Fibroblast of villous mesenchyme (primary cell): Measurements from ENCODE around the gene ZNF800. TPM values are rescaled to one million over a fixed set of nuclear protein-coding genes. Genes with fewer than 3 reads are reported as not detected.

Experiments
- DNase-seq: peaks from one replicate; pipeline ENCODE4 v3.0.0-alpha.2; 2010; ENCODE audit warnings: low read depth
- H3K4me3 ChIP-seq: 2 replicates; pipeline ENCODE4 v1.5.1; 2011; ENCODE audit warnings: low read depth, mild to moderate bottlenecking, low read length
- total RNA-seq: library from RNA; depleted of rRNA; stranded (reverse); fragments of >200 nt; gene quantifications from 2 replicates; pipeline ENCODE4 v1.2.3, GENCODE V29; 2012
- TF ChIP-seq, protein P1 (sequence below): IDR thresholded peaks from 2 replicates; pipeline ENCODE4 v1.5.1; 2012; ENCODE audit warnings: low read depth, mild to moderate bottlenecking, low read length; ENCODE audit not compliant: insufficient read depth

Gene ZNF800
- total RNA-seq, 1 donor, result 24.6 TPM

DNA sequence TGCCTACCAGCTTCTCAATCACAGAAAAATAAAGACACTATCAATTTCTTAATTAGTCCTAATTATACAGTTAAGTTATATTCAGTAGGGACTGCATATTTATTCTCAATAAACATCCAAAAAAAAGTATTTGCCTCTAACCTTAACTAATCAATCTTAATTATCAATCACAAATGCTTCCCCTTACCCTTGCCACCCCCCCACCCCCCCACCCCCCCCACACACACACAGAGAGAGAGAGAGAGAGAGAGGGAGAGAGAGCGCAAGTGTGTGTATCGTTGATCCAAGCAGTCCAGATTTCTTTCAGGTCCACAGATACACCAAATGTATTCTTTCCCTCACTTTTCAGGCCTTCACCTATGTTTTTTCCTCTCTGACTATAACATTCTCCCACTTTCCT, 12.9 kb downstream of the ZNF800 start:
- no peak for DNase-seq
- TF ChIP-seq, protein P1, sequence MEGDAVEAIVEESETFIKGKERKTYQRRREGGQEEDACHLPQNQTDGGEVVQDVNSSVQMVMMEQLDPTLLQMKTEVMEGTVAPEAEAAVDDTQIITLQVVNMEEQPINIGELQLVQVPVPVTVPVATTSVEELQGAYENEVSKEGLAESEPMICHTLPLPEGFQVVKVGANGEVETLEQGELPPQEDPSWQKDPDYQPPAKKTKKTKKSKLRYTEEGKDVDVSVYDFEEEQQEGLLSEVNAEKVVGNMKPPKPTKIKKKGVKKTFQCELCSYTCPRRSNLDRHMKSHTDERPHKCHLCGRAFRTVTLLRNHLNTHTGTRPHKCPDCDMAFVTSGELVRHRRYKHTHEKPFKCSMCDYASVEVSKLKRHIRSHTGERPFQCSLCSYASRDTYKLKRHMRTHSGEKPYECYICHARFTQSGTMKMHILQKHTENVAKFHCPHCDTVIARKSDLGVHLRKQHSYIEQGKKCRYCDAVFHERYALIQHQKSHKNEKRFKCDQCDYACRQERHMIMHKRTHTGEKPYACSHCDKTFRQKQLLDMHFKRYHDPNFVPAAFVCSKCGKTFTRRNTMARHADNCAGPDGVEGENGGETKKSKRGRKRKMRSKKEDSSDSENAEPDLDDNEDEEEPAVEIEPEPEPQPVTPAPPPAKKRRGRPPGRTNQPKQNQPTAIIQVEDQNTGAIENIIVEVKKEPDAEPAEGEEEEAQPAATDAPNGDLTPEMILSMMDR, result no peak
- no peak overlapping the region for H3K4me3 ChIP-seq

DNA sequence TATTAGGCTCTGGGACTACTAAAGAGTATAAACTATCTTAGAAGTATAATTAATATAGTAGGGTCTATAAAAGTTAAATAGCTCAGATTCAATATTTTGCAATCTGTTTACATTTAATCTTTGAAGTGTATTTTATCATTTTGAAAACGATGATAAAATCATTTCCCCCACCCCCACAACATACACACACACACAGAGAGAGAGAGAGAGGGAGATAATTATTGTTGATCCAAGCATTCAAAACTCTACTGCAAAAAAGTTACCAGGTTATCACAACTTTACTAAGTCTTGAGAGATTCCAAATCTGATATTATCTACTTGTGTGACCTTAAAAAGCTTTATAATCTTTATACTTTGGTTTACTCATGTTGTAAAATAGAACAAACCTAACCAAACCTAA, 14.0 kb downstream of the ZNF800 start:
- TF ChIP-seq, protein P1, result no peak
- DNase-seq, result no peak
- H3K4me3 ChIP-seq, result no peak overlapping the region

DNA sequence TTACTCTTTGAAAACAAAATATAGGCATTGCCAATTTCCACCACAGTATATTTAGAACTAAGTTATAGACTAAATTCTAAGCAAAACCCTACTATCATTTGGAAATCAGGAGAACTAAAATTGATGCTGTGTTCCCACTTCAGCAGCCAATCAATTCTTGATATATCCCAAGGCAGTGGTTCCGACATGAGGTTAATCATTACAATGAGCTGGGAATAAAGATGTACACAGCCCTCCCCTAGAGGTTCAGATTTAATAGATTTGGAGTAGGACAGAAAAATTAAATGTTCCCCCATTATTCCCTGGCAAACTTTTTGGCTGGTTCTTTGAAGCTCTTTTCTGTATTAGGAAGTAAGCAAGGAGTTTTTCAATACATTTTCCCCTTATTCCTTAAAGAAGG, 15.1 kb downstream of the ZNF800 start:
- no peak for DNase-seq
- H3K4me3 ChIP-seq, result no peak overlapping the region
- TF ChIP-seq, protein P1, result no peak

DNA sequence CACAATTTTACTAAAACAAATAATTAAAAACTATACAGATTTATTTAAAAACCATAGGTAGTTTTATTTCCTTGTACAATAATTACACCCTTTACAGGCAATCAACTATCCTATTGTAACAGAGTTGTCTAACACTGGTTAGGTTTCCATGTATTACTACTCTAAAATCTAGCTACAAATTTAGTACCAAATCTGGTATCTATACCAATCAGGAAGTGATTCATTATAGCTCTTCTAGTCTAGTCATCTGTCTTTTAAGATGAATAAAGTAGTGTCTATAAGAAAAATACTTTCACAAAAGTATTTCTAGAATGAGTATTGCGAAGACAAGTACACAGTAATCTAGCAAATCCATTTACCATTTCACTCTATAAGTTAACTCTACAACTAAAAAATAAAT, 16.9 kb downstream of the ZNF800 start:
- no peak overlapping the region for H3K4me3 ChIP-seq
- DNase-seq, result no peak
- TF ChIP-seq, protein P1, result no peak

DNA sequence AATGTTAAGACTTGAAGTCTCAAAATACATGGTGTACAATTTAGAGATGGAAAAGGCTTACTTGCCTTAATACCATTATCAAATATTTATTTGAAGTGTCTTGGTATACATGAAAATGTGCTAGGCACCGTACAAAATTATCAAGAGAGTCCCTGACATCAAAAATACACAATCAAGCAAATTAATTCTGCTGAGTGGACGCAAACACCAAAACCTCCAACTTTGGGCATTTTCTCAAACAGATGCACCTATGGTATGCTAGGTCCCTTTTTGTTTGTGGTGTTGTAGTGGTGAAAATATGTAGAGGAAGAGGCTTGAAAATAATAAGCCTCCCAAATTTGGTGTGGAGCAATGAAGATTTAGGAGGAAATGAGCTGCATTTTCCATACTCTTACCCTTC, 24.8 kb downstream of the ZNF800 start:
- DNase-seq, result no peak
- no peak overlapping the region for H3K4me3 ChIP-seq
- TF ChIP-seq, protein P1, result no peak

DNA sequence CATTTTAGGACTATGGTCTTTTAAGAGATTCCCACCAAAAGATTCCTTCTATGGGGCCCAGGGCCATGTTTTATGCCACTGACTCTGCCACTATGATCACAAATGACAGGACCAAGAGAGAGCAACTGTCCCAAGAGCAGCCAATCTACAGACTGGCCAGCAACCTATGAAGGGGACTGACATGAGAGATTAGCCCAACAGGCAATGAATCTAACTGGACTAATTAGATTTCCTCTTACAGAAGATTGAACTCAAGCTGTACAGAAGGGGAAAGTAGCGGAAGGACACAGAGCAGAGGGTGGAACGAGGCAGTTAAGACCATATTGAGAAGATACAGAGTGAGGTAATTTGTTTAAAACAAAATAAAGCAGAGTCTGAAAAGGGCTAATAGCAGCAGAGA, 25.8 kb downstream of the ZNF800 start:
- TF ChIP-seq, protein P1, result no peak
- no peak overlapping the region for H3K4me3 ChIP-seq
- DNase-seq, result no peak

DNA sequence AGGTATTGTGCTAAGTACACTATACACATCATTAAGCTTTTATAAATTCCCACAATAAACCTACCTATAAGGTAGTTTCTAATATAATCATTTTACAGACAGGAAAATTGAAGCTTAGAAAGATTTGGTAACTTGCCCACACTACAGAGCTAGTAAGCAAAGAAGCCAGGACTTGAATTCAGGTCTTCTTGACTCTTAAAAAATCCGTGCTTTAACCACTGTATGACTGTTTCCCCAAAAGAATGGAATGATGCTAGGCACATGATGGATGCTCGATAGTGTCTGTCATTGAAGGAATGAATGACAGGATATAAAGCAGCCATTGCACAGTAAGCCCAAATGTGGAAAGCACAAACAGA, 26.6 kb downstream of the ZNF800 start:
- no peak overlapping the region for H3K4me3 ChIP-seq
- TF ChIP-seq, protein P1, result no peak
- DNase-seq, result no peak
